Astrocyte of the cerebellum (primary cell): ENCODE measurements around the gene GSTT2B.
"Not testable (repeated sequence)": the region's sequence is repeated elsewhere in the genome, so short reads cannot be mapped to it uniquely, and the experiment has no call there.

ENCODE experiments used
- DNase-seq: peaks from one replicate; pipeline ENCODE4 v3.0.0-alpha.2; 2011; ENCODE audit warnings: low read depth
- H3K4me3 ChIP-seq: 2 replicates; pipeline ENCODE4 v1.5.1; 2011; ENCODE audit warnings: mild to moderate bottlenecking, low read depth, low read length, moderate library complexity
- CTCF ChIP-seq: IDR thresholded peaks from 2 replicates; pipeline ENCODE4 v1.5.1; 2012; ENCODE audit warnings: low read length, low read depth, moderate library complexity, mild to moderate bottlenecking; ENCODE audit errors: missing control alignments
- in situ Hi-C: cut with HindIII; loops from 2 replicates; pipeline ENCODE4 v1.10.0; 2017; ENCODE audit warnings: low sequenced_read_pairs

The GSTT2B gene

GRCh38 chr22:23952794-23953405 is 8.1 kb downstream of the GSTT2B start:
- DNase-seq, H3K4me3 ChIP-seq, in situ Hi-C loops: not testable (repeated sequence)

GRCh38 chr22:23951383-23951782 is 9.6 kb downstream of the GSTT2B start:
- in situ Hi-C loops, H3K4me3 ChIP-seq, DNase-seq: not testable (repeated sequence)

- DNase-seq, H3K4me3 ChIP-seq, in situ Hi-C loops: not testable (repeated sequence)
Observed at GRCh38 chr22:23949764-23950163, 11.2 kb downstream of the GSTT2B start.

- in situ Hi-C loops, H3K4me3 ChIP-seq, DNase-seq: not testable (repeated sequence)
Observed at GRCh38 chr22:23947391-23947790, 13.6 kb downstream of the GSTT2B start.

GRCh38 chr22:23940166-23940565 is 20.8 kb downstream of the GSTT2B start:
- H3K4me3 ChIP-seq, in situ Hi-C loops, DNase-seq: not testable (repeated sequence)

GRCh38 chr22:23939017-23939357 is 22.0 kb downstream of the GSTT2B start:
- DNase-seq, result no peak
- H3K4me3 ChIP-seq, result no peak overlapping the region
- in situ Hi-C loops, result no loop called here
- no peak for TF ChIP-seq CTCF

- no peak for DNase-seq
- no peak overlapping the region for H3K4me3 ChIP-seq
- no peak for TF ChIP-seq CTCF
- in situ Hi-C loops, result no loop called here
Observed at GRCh38 chr22:23938328-23939016, 22.5 kb downstream of the GSTT2B start.

GRCh38 chr22:23926561-23926960 is 34.4 kb downstream of the GSTT2B start:
- in situ Hi-C loops, result no loop called here
- TF ChIP-seq CTCF, result no peak
- H3K4me3 ChIP-seq, result no peak overlapping the region
- DNase-seq, result no peak

- TF ChIP-seq CTCF, result no peak
- DNase-seq, result no peak
- in situ Hi-C loops, result no loop called here
- no peak overlapping the region for H3K4me3 ChIP-seq
Observed at GRCh38 chr22:23925020-23925606, 35.9 kb downstream of the GSTT2B start.
